ENCODE data around the gene CMSS1.

DNA sequence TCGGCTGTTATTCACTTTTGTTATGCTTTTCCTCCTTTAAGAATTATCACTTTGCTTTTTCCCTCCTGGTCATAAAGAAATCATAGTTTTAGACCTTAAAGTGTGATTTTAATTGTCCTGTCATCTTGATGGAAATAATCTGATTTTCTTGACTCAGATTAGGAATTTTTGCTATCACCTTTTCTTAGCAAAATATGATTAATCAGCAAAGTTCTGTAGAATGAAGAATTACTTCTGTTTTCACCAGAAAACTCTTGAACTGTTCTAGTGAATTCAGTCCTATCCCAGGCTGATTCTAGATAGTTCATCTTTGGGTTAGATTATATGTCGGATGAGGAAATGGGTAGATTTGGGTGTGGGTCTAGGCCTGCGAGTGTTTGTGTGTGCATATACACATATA lies 12.2 kb downstream of the CMSS1 start:
- TF ChIP-seq, protein P1, sequence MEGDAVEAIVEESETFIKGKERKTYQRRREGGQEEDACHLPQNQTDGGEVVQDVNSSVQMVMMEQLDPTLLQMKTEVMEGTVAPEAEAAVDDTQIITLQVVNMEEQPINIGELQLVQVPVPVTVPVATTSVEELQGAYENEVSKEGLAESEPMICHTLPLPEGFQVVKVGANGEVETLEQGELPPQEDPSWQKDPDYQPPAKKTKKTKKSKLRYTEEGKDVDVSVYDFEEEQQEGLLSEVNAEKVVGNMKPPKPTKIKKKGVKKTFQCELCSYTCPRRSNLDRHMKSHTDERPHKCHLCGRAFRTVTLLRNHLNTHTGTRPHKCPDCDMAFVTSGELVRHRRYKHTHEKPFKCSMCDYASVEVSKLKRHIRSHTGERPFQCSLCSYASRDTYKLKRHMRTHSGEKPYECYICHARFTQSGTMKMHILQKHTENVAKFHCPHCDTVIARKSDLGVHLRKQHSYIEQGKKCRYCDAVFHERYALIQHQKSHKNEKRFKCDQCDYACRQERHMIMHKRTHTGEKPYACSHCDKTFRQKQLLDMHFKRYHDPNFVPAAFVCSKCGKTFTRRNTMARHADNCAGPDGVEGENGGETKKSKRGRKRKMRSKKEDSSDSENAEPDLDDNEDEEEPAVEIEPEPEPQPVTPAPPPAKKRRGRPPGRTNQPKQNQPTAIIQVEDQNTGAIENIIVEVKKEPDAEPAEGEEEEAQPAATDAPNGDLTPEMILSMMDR (IDR thresholded peaks at IDR 0.05) = no peak
- TF ChIP-seq POLR2A (IDR thresholded peaks at IDR 0.05) = no peak

Data from right lobe of liver (tissue), 4 donors.